ENCODE results near the gene IL7R.

Gene IL7R

GRCh38 chr5:35920890-35921289 lies 64.2 kb downstream of the IL7R start:
- DNase-seq (ENCODE audit: extremely low read depth, low read depth), result no peak
- H3K4me3 ChIP-seq (replicated peaks; ENCODE audit: low read depth, low read length), result no peak overlapping the region
- no peak for TF ChIP-seq CTCF (IDR thresholded peaks at IDR 0.05; ENCODE audit: low read depth, low read length, missing control alignments)

GRCh38 chr5:35921930-35922329 lies 65.2 kb downstream of the IL7R start:
- no peak for TF ChIP-seq CTCF (IDR thresholded peaks at IDR 0.05; ENCODE audit: low read depth, low read length, missing control alignments)
- DNase-seq (ENCODE audit: extremely low read depth, low read depth), result no peak

GRCh38 chr5:35922468-35922867 lies 65.8 kb downstream of the IL7R start:
- no peak for TF ChIP-seq CTCF (IDR thresholded peaks at IDR 0.05; ENCODE audit: low read depth, low read length, missing control alignments)
- DNase-seq (ENCODE audit: extremely low read depth, low read depth), result no peak
- no peak overlapping the region for H3K4me3 ChIP-seq (replicated peaks; ENCODE audit: low read depth, low read length)

More at GRCh38 chr5:35921930-35922329, 65.2 kb downstream of the IL7R start:
- H3K4me3 ChIP-seq (replicated peaks; ENCODE audit: low read depth, low read length), result no peak overlapping the region

GRCh38 chr5:35924122-35924949 lies 67.6 kb downstream of the IL7R start:
- no peak overlapping the region for H3K4me3 ChIP-seq (replicated peaks; ENCODE audit: low read depth, low read length)
- TF ChIP-seq CTCF (IDR thresholded peaks at IDR 0.05; ENCODE audit: low read depth, low read length, missing control alignments), result no peak
- no peak for DNase-seq (ENCODE audit: extremely low read depth, low read depth)

GRCh38 chr5:35924950-35925722 lies 68.4 kb downstream of the IL7R start:
- DNase-seq (ENCODE audit: extremely low read depth, low read depth), result peak; percentile 40
- TF ChIP-seq CTCF (IDR thresholded peaks at IDR 0.05; ENCODE audit: low read depth, low read length, missing control alignments), result peak; percentile 80
- no peak overlapping the region for H3K4me3 ChIP-seq (replicated peaks; ENCODE audit: low read depth, low read length)

- H3K4me3 ChIP-seq (replicated peaks; ENCODE audit: low read depth, low read length), result no peak overlapping the region
Observed at GRCh38 chr5:35926389-35927051, 69.8 kb downstream of the IL7R start.

More at GRCh38 chr5:35926389-35927051, 69.8 kb downstream of the IL7R start:
- peak; percentile 37 for DNase-seq (ENCODE audit: extremely low read depth, low read depth)
- TF ChIP-seq CTCF (IDR thresholded peaks at IDR 0.05; ENCODE audit: low read depth, low read length, missing control alignments), result peak; percentile 68
